Endothelial cell of umbilical vein (primary cell): ENCODE measurements around the gene CXCL11. TPM values are rescaled to one million over a fixed set of nuclear protein-coding genes. Genes with fewer than 3 reads are reported as not detected.

Experiments used
- BruUV-seq: library from RNA; stranded (reverse); fragments of 400-500 nt; replicated peaks from 2 replicates; lab custom pipeline; 2021; lab: Mats Ljungman, UMichigan
- CTCF ChIA-PET: fragments of 300-600, 350-600 bp; sonication (Branson Sonifier 250); formaldehyde crosslinking; loops from one replicate; lab custom pipeline; 2021; ENCODE audit warnings: antibody characterized with exemption, inconsistent platforms; lab: Charles Lee
- POLR2A ChIA-PET: fragments of 300-600, 350-600 bp; sonication (Branson Sonifier 250); formaldehyde crosslinking; loops from one replicate; lab custom pipeline; 2021; ENCODE audit warnings: antibody characterized with exemption, inconsistent platforms; lab: Charles Lee
- DNase-seq: peaks from one replicate; pipeline ENCODE4 v3.0.0-alpha.2; 2011; ENCODE audit warnings: low read depth, low spot score
- FAIRE-seq: peaks from 2 replicates; lab custom pipeline; 2011; peaks lifted over from hg19 to GRCh38; lab: Jason Lieb, UNC
- H2AFZ ChIP-seq: 2 replicates; pipeline ENCODE4 v1.6.0; 2012; ENCODE audit warnings: low read depth, low read length, control low read depth, inconsistent platforms
- H3K27ac ChIP-seq: 2 replicates; pipeline ENCODE4 v1.5.1; 2011; ENCODE audit warnings: low read depth, mild to moderate bottlenecking, control low read depth, low read length, moderate library complexity; ENCODE audit not compliant: insufficient read depth
- H3K27me3 ChIP-seq, 2 experiments: 2 replicates each; pipeline versions ENCODE4 v1.6.0 to v1.6.1; 2011; ENCODE audit warnings: low read length in 2 of 2, mixed read lengths in 1 of 2; ENCODE audit not compliant: control insufficient read depth in 2 of 2, insufficient read depth in 2 of 2
- H3K36me3 ChIP-seq, 2 experiments: 2 replicates in 1 of 2; 3 replicates in 1 of 2; pipeline ENCODE4 v1.5.1; 2011; ENCODE audit warnings: low read length in 2 of 2, mild to moderate bottlenecking in 1 of 2, moderate library complexity in 1 of 2; ENCODE audit not compliant: control insufficient read depth in 2 of 2, insufficient read depth in 2 of 2; ENCODE audit errors: extremely low read depth in 1 of 2
- H3K4me1 ChIP-seq: 3 replicates; pipeline ENCODE4 v1.5.1; 2011; ENCODE audit warnings: mild to moderate bottlenecking, low read length; ENCODE audit not compliant: control insufficient read depth, insufficient read depth; ENCODE audit errors: extremely low read depth
- H3K4me2 ChIP-seq: 2 replicates; pipeline ENCODE4 v1.6.1; 2011; ENCODE audit warnings: low read length, control low read depth, mixed read lengths; ENCODE audit not compliant: insufficient read depth
- H3K4me3 ChIP-seq, 3 experiments: fragments of 200-600 bp in 1 of 3; sonication (generic), shearing (Covaris generic) in 1 of 3; replicated peaks in 1 of 3; 2 replicates each; pipeline ENCODE4 v1.5.1; 2011 to 2016; ENCODE audit warnings: control low read depth in 3 of 3, low read length in 3 of 3, mild to moderate bottlenecking in 2 of 3, inconsistent platforms in 1 of 3, low read depth in 1 of 3, moderate library complexity in 1 of 3; ENCODE audit not compliant: insufficient read depth in 1 of 3
- H3K79me2 ChIP-seq: 2 replicates; pipeline ENCODE4 v1.6.0; 2012; ENCODE audit warnings: low read length, inconsistent platforms; ENCODE audit not compliant: control insufficient read depth, insufficient read depth
- H3K9ac ChIP-seq: replicated peaks from 2 replicates; pipeline ENCODE3; 2011; ENCODE audit warnings: low read length, control low read depth; ENCODE audit not compliant: insufficient read depth; ENCODE audit errors: extremely low read depth
- H3K9me1 ChIP-seq: replicated peaks from 3 replicates; pipeline ENCODE4 v1.6.0; 2011; ENCODE audit warnings: mild to moderate bottlenecking, low read length; ENCODE audit not compliant: control insufficient read depth, insufficient read depth; ENCODE audit errors: extremely low read depth
- H3K9me3 ChIP-seq: replicated peaks from 2 replicates; pipeline ENCODE4 v1.5.1; 2012; ENCODE audit warnings: low read length, inconsistent platforms; ENCODE audit not compliant: control insufficient read depth, insufficient read depth
- H4K20me1 ChIP-seq: replicated peaks from 2 replicates; pipeline ENCODE3; 2011; ENCODE audit warnings: mild to moderate bottlenecking, low read length; ENCODE audit not compliant: control insufficient read depth, insufficient read depth; ENCODE audit errors: extremely low read depth
- EZH2 ChIP-seq: IDR thresholded peaks from 2 replicates; pipeline ENCODE4 v1.6.1; 2012; ENCODE audit warnings: borderline replicate concordance, low read depth, mild to moderate bottlenecking, moderate library complexity, low read length, inconsistent platforms; ENCODE audit not compliant: severe bottlenecking
- FOS ChIP-seq: IDR thresholded peaks from 2 replicates; pipeline ENCODE4 v1.6.1; 2011; ENCODE audit warnings: mild to moderate bottlenecking, low read length, moderate library complexity, borderline replicate concordance; ENCODE audit not compliant: insufficient read depth
- MYC ChIP-seq: IDR thresholded peaks from one replicate; pipeline ENCODE4 v1.6.1; 2011; ENCODE audit warnings: mild to moderate bottlenecking, low read depth, low read length
- POLR2AphosphoS5 ChIP-seq: IDR thresholded peaks from 2 replicates; pipeline ENCODE4 v1.6.1; 2012; ENCODE audit warnings: low read depth, mild to moderate bottlenecking, control low read depth, low read length, moderate library complexity; ENCODE audit not compliant: insufficient read depth
- dilution Hi-C: fragments of 300-500 bp; cut with MboI; formaldehyde crosslinking; loops from one replicate; pipeline ENCODE4 v1.15.0; 2019; ENCODE audit warnings: low sequenced_read_pairs; ENCODE audit not compliant: extremely low pct_ligation_motif_present
- intact Hi-C: fragments of 100-400 bp; cut with micrococcal nuclease; formaldehyde crosslinking; loops from one replicate; pipeline ENCODE4 v1.10.0; 2022
- polyA plus RNA-seq, 4 experiments: library from polyadenylated mRNA; depleted of rRNA in 3 of 4; stranded (reverse) in 3 of 4; unstranded in 1 of 4; fragments of >200 nt; gene quantifications; 2 replicates each; pipeline versions ENCODE4 v1.2.1 to v1.2.3, GENCODE V29; 2011 to 2012; ENCODE audit warnings: missing spikeins in 1 of 4
- total RNA-seq: library from RNA; stranded (reverse); gene quantifications from 2 replicates; pipeline ENCODE4 v1.2.3, GENCODE V29; 2021
- TF ChIP-seq, protein P1 (sequence below): IDR thresholded peaks from 2 replicates; pipeline ENCODE4 v1.6.1; 2011; ENCODE audit not compliant: insufficient read depth, insufficient read length
- TF ChIP-seq, protein P2 (sequence below), 2 donors: IDR thresholded peaks; 1 replicate in 1 of 2; 2 replicates in 1 of 2; pipeline ENCODE4 v1.5.1; 2011; ENCODE audit warnings: low read length in 2 of 2, mild to moderate bottlenecking in 2 of 2, moderate library complexity in 2 of 2, control low read depth in 1 of 2, inconsistent platforms in 1 of 2, low read depth in 1 of 2; ENCODE audit not compliant: insufficient read depth in 1 of 2; ENCODE audit errors: extremely low read depth in 1 of 2

The CXCL11 gene
- total and polyA plus RNA-seq, 2 donors (not counting 3 experiments of a cell fraction or from before 2014, with no cell fraction given), result 0.91 to 1.1 TPM

DNA sequence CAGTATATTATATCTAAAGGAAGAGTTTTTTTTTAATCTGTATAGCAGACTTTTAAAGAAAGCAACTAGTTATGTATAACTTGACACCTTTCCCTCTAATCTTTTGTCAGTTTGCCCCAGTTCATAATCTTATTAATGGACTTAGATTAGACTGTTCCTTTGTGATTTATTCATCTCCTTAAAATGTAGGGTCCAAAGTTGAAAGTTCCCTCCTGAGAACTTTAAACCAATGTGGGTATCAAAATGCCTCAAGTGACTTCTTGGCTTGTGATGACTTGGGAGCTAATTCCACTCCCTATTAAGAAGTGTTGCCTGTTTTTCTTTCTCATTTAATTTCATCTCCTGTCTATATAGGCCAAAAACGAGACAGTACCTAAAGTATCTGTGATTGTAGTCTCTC lies 38.8 kb downstream of the CXCL11 start:
- ChIA-PET POLR2A (no interaction called here), CTCF (interaction anchor here (0.8 to 4.0 kb wide), 6 partner anchors 35 to 134 kb away, joined by 3 to 127 read pairs (median 34); partner anchors contain the start of gene CXCL11)
- Histone ChIP-seq H3K4me1 (peaks cover 3% of the 10 kb centered on the region), H4K20me1 (no peaks in the 10 kb centered on the region), H3K9ac (no peak overlapping the region), H3K27me3 (peaks cover 7 to 8% of the 10 kb centered on the region in 2 experiments), H3K36me3 (no peaks in the 10 kb centered on the region), H3K79me2 (no peaks in the 10 kb centered on the region), H2AFZ (no peak overlapping the region), H3K27ac (no peak overlapping the region), H3K9me1 (no peaks in the 10 kb centered on the region), H3K9me3 (no peaks in the 10 kb centered on the region), H3K4me2 (no peak overlapping the region), H3K4me3 (no peak overlapping the region)
- intact Hi-C loops (no loop called here), dilution Hi-C loops (no loop called here)
- DNase-seq (no peak), FAIRE-seq (no peak)
- TF ChIP-seq EZH2 (no peak), POLR2AphosphoS5 (no peak), MYC (no peak), FOS (no peak)
- TF ChIP-seq, protein P1, sequence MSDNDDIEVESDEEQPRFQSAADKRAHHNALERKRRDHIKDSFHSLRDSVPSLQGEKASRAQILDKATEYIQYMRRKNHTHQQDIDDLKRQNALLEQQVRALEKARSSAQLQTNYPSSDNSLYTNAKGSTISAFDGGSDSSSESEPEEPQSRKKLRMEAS, result no peak
- TF ChIP-seq, protein P2, sequence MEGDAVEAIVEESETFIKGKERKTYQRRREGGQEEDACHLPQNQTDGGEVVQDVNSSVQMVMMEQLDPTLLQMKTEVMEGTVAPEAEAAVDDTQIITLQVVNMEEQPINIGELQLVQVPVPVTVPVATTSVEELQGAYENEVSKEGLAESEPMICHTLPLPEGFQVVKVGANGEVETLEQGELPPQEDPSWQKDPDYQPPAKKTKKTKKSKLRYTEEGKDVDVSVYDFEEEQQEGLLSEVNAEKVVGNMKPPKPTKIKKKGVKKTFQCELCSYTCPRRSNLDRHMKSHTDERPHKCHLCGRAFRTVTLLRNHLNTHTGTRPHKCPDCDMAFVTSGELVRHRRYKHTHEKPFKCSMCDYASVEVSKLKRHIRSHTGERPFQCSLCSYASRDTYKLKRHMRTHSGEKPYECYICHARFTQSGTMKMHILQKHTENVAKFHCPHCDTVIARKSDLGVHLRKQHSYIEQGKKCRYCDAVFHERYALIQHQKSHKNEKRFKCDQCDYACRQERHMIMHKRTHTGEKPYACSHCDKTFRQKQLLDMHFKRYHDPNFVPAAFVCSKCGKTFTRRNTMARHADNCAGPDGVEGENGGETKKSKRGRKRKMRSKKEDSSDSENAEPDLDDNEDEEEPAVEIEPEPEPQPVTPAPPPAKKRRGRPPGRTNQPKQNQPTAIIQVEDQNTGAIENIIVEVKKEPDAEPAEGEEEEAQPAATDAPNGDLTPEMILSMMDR (IDR thresholded peaks at IDR 0.05; ENCODE audit: extremely low read depth in 1 of 2, insufficient read depth in 1 of 2, low read depth in 1 of 2, low read length in 2 of 2), result no peak
- BruUV-seq, result no TSS peak
